ENCODE results near the gene STXBP5.

DNA sequence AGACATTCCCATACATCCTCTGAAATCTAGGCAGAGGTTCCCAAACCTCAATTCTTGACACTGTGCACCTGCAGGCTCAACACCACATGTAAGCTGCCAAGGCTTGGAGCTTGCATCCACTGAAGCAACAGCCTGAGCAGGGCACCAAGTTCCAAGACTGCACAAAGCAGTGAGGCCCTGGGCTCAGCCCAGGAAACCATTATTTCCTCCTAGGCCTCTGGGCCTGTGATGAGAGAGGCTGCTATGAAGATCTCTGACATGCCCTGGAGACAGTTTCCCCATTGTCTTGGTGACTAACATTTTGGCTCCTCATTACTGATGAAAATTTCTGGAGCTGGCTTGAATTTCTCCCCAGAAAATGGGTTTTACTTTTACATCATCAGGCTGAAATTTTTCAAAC lies 196.8 kb downstream of the STXBP5 start:
- TF ChIP-seq POLR2AphosphoS5 (IDR thresholded peaks at IDR 0.05; ENCODE audit: low read depth, low read length) = no peak
- TF ChIP-seq IRX3 (CRISPR knock-in tag; IDR thresholded peaks at IDR 0.05; ENCODE audit: borderline replicate concordance, low read depth) = no peak
- TF ChIP-seq ASH2L (IDR thresholded peaks at IDR 0.05; ENCODE audit: insufficient read length, low read depth, low read length) = no peak
- no peak for TF ChIP-seq TAF1 (CRISPR knock-in tag; IDR thresholded peaks at IDR 0.05)
- no peak for TF ChIP-seq MXD1 (CRISPR knock-in tag; IDR thresholded peaks at IDR 0.05)
- no peak for TF ChIP-seq CTCF (CRISPR knock-in tag; IDR thresholded peaks at IDR 0.05)
- TF ChIP-seq FOXM1 (CRISPR knock-in tag; IDR thresholded peaks at IDR 0.05) = no peak
- no peak for TF ChIP-seq KDM1A (CRISPR knock-in tag; IDR thresholded peaks at IDR 0.05)
